ENCODE data around the gene PRDM12.

The PRDM12 gene

GRCh38 chr9:130712564-130713285, 48.3 kb downstream of the PRDM12 start (continued):
- TF ChIP-seq ZBTB49 (tag by site-specific recombination; IDR thresholded peaks at IDR 0.05; ENCODE audit: low read depth) (no peak), ZNF302 (tag by site-specific recombination; IDR thresholded peaks at IDR 0.05; ENCODE audit: low read depth) (no peak), SCRT1 (tag by site-specific recombination; IDR thresholded peaks at IDR 0.05; ENCODE audit: borderline replicate concordance) (no peak), ZNF585B (tag by site-specific recombination; IDR thresholded peaks at IDR 0.05) (no peak), ZEB2 (tag by site-specific recombination; IDR thresholded peaks at IDR 0.05) (peak; percentile 71; the same call in 1 of the 2 replicates), ZNF292 (tag by site-specific recombination; IDR thresholded peaks at IDR 0.05; ENCODE audit: borderline replicate concordance, low read depth) (no peak), ZNF473 (tag by site-specific recombination; IDR thresholded peaks at IDR 0.05) (no peak), ZBTB21 (tag by site-specific recombination; IDR thresholded peaks at IDR 0.05) (no peak), GLIS2 (tag by site-specific recombination; IDR thresholded peaks at IDR 0.05) (no peak), ZNF624 (tag by site-specific recombination; IDR thresholded peaks at IDR 0.05) (no peak), ZNF335 (tag by site-specific recombination; conservative IDR thresholded peaks at IDR 0.05) (peak; percentile 95), EGR2 (tag by site-specific recombination; IDR thresholded peaks at IDR 0.05; ENCODE audit: low read depth) (no peak), ZNF610 (tag by site-specific recombination; IDR thresholded peaks at IDR 0.05; ENCODE audit: borderline replicate concordance) (peak; percentile 72; the same call in 1 of the 2 replicates), ZNF354C (tag by site-specific recombination; IDR thresholded peaks at IDR 0.05; ENCODE audit: borderline replicate concordance, low read depth) (no peak), ZNF521 (tag by site-specific recombination; IDR thresholded peaks at IDR 0.05) (no peak), KLF17 (tag by site-specific recombination; IDR thresholded peaks at IDR 0.05) (no peak; the same call in 1 of the 2 replicates), YY2 (tag by site-specific recombination; IDR thresholded peaks at IDR 0.05) (peak; percentile 81), SCRT2 (tag by site-specific recombination; IDR thresholded peaks at IDR 0.05) (no peak), ZNF169 (tag by site-specific recombination; IDR thresholded peaks at IDR 0.05) (no peak), ZNF214 (tag by site-specific recombination; IDR thresholded peaks at IDR 0.05; ENCODE audit: borderline replicate concordance) (no peak), ZNF639 (tag by site-specific recombination; IDR thresholded peaks at IDR 0.05) (no peak), MYNN (tag by site-specific recombination; IDR thresholded peaks at IDR 0.05; ENCODE audit: borderline replicate concordance) (no peak), ZBTB8A (tag by site-specific recombination; IDR thresholded peaks at IDR 0.05) (peak; percentile 70; the same call in 1 of the 2 replicates)
- TF ChIP-seq, protein P1, sequence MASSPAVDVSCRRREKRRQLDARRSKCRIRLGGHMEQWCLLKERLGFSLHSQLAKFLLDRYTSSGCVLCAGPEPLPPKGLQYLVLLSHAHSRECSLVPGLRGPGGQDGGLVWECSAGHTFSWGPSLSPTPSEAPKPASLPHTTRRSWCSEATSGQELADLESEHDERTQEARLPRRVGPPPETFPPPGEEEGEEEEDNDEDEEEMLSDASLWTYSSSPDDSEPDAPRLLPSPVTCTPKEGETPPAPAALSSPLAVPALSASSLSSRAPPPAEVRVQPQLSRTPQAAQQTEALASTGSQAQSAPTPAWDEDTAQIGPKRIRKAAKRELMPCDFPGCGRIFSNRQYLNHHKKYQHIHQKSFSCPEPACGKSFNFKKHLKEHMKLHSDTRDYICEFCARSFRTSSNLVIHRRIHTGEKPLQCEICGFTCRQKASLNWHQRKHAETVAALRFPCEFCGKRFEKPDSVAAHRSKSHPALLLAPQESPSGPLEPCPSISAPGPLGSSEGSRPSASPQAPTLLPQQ (tag by site-specific recombination; IDR thresholded peaks at IDR 0.05): peak; percentile 97
- TF ChIP-seq, protein P2, sequence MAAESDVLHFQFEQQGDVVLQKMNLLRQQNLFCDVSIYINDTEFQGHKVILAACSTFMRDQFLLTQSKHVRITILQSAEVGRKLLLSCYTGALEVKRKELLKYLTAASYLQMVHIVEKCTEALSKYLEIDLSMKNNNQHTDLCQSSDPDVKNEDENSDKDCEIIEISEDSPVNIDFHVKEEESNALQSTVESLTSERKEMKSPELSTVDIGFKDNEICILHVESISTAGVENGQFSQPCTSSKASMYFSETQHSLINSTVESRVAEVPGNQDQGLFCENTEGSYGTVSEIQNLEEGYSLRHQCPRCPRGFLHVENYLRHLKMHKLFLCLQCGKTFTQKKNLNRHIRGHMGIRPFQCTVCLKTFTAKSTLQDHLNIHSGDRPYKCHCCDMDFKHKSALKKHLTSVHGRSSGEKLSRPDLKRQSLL (tag by site-specific recombination; IDR thresholded peaks at IDR 0.05): peak; percentile 98
- TF ChIP-seq, protein P3, sequence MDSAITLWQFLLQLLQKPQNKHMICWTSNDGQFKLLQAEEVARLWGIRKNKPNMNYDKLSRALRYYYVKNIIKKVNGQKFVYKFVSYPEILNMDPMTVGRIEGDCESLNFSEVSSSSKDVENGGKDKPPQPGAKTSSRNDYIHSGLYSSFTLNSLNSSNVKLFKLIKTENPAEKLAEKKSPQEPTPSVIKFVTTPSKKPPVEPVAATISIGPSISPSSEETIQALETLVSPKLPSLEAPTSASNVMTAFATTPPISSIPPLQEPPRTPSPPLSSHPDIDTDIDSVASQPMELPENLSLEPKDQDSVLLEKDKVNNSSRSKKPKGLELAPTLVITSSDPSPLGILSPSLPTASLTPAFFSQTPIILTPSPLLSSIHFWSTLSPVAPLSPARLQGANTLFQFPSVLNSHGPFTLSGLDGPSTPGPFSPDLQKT (IDR thresholded peaks at IDR 0.05; ENCODE audit: borderline replicate concordance, low read depth, low read length): no peak

All from HEK293 (cell line).